ENCODE results near the gene PHLPP1.
A peak's percentile ranks its signal among the peaks of the same experiment; 100 is the strongest.

The PHLPP1 gene

DNA sequence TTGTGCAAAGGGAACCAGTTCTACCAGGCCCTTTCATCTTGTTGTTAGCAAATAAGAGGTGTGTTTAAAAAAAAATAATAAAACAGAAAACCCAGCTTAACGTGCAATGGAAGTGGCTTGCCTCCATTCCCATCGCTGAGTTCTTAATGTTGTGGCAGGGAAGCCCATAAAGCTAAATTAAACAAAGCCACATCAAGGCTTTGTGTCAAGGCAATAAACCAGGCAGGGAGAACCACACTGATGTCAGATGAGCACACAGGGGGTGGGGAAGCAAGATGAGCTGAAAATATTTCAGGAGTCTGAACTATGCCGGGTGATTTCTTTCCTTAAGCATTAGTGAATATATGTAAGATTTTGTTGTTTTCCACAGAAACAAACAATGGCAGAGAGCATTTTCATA is 73.5 kb downstream of the PHLPP1 start (continued):
- TF ChIP-seq, protein P1, sequence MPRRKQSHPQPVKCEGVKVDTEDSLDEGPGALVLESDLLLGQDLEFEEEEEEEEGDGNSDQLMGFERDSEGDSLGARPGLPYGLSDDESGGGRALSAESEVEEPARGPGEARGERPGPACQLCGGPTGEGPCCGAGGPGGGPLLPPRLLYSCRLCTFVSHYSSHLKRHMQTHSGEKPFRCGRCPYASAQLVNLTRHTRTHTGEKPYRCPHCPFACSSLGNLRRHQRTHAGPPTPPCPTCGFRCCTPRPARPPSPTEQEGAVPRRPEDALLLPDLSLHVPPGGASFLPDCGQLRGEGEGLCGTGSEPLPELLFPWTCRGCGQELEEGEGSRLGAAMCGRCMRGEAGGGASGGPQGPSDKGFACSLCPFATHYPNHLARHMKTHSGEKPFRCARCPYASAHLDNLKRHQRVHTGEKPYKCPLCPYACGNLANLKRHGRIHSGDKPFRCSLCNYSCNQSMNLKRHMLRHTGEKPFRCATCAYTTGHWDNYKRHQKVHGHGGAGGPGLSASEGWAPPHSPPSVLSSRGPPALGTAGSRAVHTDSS (tag by site-specific recombination; IDR thresholded peaks at IDR 0.05) = no peak
- TF ChIP-seq, protein P2, sequence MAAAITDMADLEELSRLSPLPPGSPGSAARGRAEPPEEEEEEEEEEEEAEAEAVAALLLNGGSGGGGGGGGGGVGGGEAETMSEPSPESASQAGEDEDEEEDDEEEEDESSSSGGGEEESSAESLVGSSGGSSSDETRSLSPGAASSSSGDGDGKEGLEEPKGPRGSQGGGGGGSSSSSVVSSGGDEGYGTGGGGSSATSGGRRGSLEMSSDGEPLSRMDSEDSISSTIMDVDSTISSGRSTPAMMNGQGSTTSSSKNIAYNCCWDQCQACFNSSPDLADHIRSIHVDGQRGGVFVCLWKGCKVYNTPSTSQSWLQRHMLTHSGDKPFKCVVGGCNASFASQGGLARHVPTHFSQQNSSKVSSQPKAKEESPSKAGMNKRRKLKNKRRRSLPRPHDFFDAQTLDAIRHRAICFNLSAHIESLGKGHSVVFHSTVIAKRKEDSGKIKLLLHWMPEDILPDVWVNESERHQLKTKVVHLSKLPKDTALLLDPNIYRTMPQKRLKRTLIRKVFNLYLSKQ (tag by site-specific recombination; IDR thresholded peaks at IDR 0.05; ENCODE audit: borderline replicate concordance) = no peak
- peak; percentile 76 for TF ChIP-seq WT1 (tag by site-specific recombination; IDR thresholded peaks at IDR 0.05)
- TF ChIP-seq ZNF19 (tag by site-specific recombination; IDR thresholded peaks at IDR 0.05; ENCODE audit: low read depth) = no peak
- no peak for TF ChIP-seq SCRT1 (tag by site-specific recombination; IDR thresholded peaks at IDR 0.05; ENCODE audit: borderline replicate concordance)
- TF ChIP-seq ZFP41 (tag by site-specific recombination; IDR thresholded peaks at IDR 0.05; ENCODE audit: borderline replicate concordance) = no peak
- no peak for TF ChIP-seq ZNF138 (tag by site-specific recombination; IDR thresholded peaks at IDR 0.05; ENCODE audit: borderline replicate concordance)
- 0 out of 2 replicates have a peak, but pooled peaks have one; percentile 36 for TF ChIP-seq ZNF558 (tag by site-specific recombination; IDR thresholded peaks at IDR 0.05)
- TF ChIP-seq KLF9 (tag by site-specific recombination; IDR thresholded peaks at IDR 0.05; ENCODE audit: low read depth) = no peak
- TF ChIP-seq, protein P3, sequence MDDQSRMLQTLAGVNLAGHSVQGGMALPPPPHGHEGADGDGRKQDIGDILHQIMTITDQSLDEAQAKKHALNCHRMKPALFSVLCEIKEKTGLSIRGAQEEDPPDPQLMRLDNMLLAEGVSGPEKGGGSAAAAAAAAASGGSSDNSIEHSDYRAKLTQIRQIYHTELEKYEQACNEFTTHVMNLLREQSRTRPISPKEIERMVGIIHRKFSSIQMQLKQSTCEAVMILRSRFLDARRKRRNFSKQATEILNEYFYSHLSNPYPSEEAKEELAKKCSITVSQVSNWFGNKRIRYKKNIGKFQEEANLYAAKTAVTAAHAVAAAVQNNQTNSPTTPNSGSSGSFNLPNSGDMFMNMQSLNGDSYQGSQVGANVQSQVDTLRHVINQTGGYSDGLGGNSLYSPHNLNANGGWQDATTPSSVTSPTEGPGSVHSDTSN (CRISPR knock-in tag; IDR thresholded peaks at IDR 0.05) = no peak
- no peak for TF ChIP-seq GFI1B (tag by site-specific recombination; IDR thresholded peaks at IDR 0.05)
- peak; percentile 87 for TF ChIP-seq ZXDB (tag by site-specific recombination; IDR thresholded peaks at IDR 0.05)
- TF ChIP-seq ZNF311 (tag by site-specific recombination; IDR thresholded peaks at IDR 0.05; ENCODE audit: borderline replicate concordance) = no peak
- TF ChIP-seq TCF7L2 (IDR thresholded peaks at IDR 0.05; ENCODE audit: borderline replicate concordance, low read depth, low read length) = peak; percentile 83
- TF ChIP-seq, protein P4, sequence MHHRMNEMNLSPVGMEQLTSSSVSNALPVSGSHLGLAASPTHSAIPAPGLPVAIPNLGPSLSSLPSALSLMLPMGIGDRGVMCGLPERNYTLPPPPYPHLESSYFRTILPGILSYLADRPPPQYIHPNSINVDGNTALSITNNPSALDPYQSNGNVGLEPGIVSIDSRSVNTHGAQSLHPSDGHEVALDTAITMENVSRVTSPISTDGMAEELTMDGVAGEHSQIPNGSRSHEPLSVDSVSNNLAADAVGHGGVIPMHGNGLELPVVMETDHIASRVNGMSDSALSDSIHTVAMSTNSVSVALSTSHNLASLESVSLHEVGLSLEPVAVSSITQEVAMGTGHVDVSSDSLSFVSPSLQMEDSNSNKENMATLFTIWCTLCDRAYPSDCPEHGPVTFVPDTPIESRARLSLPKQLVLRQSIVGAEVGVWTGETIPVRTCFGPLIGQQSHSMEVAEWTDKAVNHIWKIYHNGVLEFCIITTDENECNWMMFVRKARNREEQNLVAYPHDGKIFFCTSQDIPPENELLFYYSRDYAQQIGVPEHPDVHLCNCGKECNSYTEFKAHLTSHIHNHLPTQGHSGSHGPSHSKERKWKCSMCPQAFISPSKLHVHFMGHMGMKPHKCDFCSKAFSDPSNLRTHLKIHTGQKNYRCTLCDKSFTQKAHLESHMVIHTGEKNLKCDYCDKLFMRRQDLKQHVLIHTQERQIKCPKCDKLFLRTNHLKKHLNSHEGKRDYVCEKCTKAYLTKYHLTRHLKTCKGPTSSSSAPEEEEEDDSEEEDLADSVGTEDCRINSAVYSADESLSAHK (tag by site-specific recombination; IDR thresholded peaks at IDR 0.05) = peak; percentile 76
- TF ChIP-seq ZFP37 (tag by site-specific recombination; IDR thresholded peaks at IDR 0.05) = 0 out of 2 replicates have a peak, but pooled peaks have one; percentile 21
- TF ChIP-seq KLF16 (tag by site-specific recombination; IDR thresholded peaks at IDR 0.05) = no peak
- TF ChIP-seq ZNF571 (tag by site-specific recombination; IDR thresholded peaks at IDR 0.05) = no peak
- no peak for TF ChIP-seq ZNF274 (IDR thresholded peaks at IDR 0.05; ENCODE audit: low read length)
- TF ChIP-seq ZNF274 (tag by site-specific recombination; IDR thresholded peaks at IDR 0.05; ENCODE audit: borderline replicate concordance) = no peak
- TF ChIP-seq ZNF843 (tag by site-specific recombination; IDR thresholded peaks at IDR 0.05) = peak; percentile 91
- no peak for TF ChIP-seq KLF7 (tag by site-specific recombination; IDR thresholded peaks at IDR 0.05; ENCODE audit: borderline replicate concordance)
- 0 out of 2 replicates have a peak, but pooled peaks have one; percentile 37 for TF ChIP-seq GLIS2 (tag by site-specific recombination; IDR thresholded peaks at IDR 0.05)
- no peak for TF ChIP-seq ZNF132 (tag by site-specific recombination; IDR thresholded peaks at IDR 0.05; ENCODE audit: borderline replicate concordance)
- TF ChIP-seq TRIM28 (IDR thresholded peaks at IDR 0.05; ENCODE audit: borderline replicate concordance, low read length) = no peak
- no peak for TF ChIP-seq YY1 (tag by site-specific recombination; IDR thresholded peaks at IDR 0.05)
- TF ChIP-seq ZNF629 (tag by site-specific recombination; IDR thresholded peaks at IDR 0.05) = peak; percentile 72
- TF ChIP-seq ZNF624 (tag by site-specific recombination; IDR thresholded peaks at IDR 0.05) = no peak
- no peak for TF ChIP-seq ZNF169 (tag by site-specific recombination; IDR thresholded peaks at IDR 0.05)
- no peak for TF ChIP-seq MYNN (tag by site-specific recombination; IDR thresholded peaks at IDR 0.05; ENCODE audit: borderline replicate concordance)
- TF ChIP-seq, protein P5, sequence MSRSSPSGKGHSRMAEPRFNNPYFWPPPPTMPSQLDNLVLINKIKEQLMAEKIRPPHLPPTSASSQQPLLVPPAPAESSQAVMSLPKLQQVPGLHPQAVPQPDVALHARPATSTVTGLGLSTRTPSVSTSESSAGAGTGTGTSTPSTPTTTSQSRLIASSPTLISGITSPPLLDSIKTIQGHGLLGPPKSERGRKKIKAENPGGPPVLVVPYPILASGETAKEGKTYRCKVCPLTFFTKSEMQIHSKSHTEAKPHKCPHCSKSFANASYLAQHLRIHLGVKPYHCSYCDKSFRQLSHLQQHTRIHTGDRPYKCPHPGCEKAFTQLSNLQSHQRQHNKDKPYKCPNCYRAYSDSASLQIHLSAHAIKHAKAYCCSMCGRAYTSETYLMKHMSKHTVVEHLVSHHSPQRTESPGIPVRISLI (tag by site-specific recombination; IDR thresholded peaks at IDR 0.05) = no peak
- TF ChIP-seq, protein P6, sequence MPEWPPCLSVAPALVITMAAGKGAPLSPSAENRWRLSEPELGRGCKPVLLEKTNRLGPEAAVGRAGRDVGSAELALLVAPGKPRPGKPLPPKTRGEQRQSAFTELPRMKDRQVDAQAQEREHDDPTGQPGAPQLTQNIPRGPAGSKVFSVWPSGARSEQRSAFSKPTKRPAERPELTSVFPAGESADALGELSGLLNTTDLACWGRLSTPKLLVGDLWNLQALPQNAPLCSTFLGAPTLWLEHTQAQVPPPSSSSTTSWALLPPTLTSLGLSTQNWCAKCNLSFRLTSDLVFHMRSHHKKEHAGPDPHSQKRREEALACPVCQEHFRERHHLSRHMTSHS (tag by site-specific recombination; IDR thresholded peaks at IDR 0.05) = no peak
